ENCODE measurements around the gene INSRR. TPM values are rescaled to one million over a fixed set of nuclear protein-coding genes. Genes with fewer than 3 reads are reported as not detected.

The INSRR gene
- total and polyA plus RNA-seq, 9 of the 15 experiments (the other 6 are each of a cell fraction or from before 2014, with no cell fraction given), result 0.03 to 0.18 (median 0.06) TPM; not detected in 3

- TF ChIP-seq MYNN (IDR thresholded peaks at IDR 0.05), result no peak
- no peak for TF ChIP-seq MYNN (CRISPR knock-in tag; IDR thresholded peaks at IDR 0.05)
- TF ChIP-seq RBM39 (optimal IDR thresholded peaks at IDR 0.05; ENCODE audit: low read depth, low read length), result no peak
- TF ChIP-seq ZBTB26 (CRISPR knock-in tag; IDR thresholded peaks at IDR 0.05), result no peak
- TF ChIP-seq BDP1 (IDR thresholded peaks at IDR 0.05; ENCODE audit: insufficient read depth, insufficient read length), result no peak
- peak in 1 of 2 experiments; percentile 28; a peak in 1 of 4 replicates for TF ChIP-seq MLLT1 (IDR thresholded peaks at IDR 0.05)
- no peak; the same call in 1 of the 2 replicates for TF ChIP-seq VEZF1 (CRISPR knock-in tag; IDR thresholded peaks at IDR 0.05)
- TF ChIP-seq MAFK (IDR thresholded peaks at IDR 0.05; ENCODE audit: low read length), result no peak
- TF ChIP-seq ZNF668 (CRISPR knock-in tag; IDR thresholded peaks at IDR 0.05), result no peak
- TF ChIP-seq E2F8 (IDR thresholded peaks at IDR 0.05; ENCODE audit: low read depth, partially characterized antibody), result no peak
- TF ChIP-seq PHTF2 (CRISPR knock-in tag; IDR thresholded peaks at IDR 0.05), result no peak
- TF ChIP-seq GATAD2B (IDR thresholded peaks at IDR 0.05; ENCODE audit: borderline replicate concordance), result 0 out of 2 replicates have a peak, but pooled peaks have one; percentile 40
- no peak for TF ChIP-seq NR2C1 (IDR thresholded peaks at IDR 0.05)
- peak; percentile 34; the same call in 1 of the 2 replicates for TF ChIP-seq NR2C1 (tag; IDR thresholded peaks at IDR 0.05)
- TF ChIP-seq NFIX (CRISPR knock-in tag; IDR thresholded peaks at IDR 0.05; ENCODE audit: low read depth), result no peak
- TF ChIP-seq RFX7 (CRISPR knock-in tag; IDR thresholded peaks at IDR 0.05), result no peak
- TF ChIP-seq ZBTB12 (CRISPR knock-in tag; IDR thresholded peaks at IDR 0.05), result peak; percentile 22; the same call in 1 of the 2 replicates
- no peak for TF ChIP-seq TEAD1 (CRISPR knock-in tag; IDR thresholded peaks at IDR 0.05)
- no peak for TF ChIP-seq ETS2 (tag; IDR thresholded peaks at IDR 0.05; ENCODE audit: borderline replicate concordance, poor library complexity, severe bottlenecking)
- no peak for TF ChIP-seq ZC3H11A (IDR thresholded peaks at IDR 0.05; ENCODE audit: low read depth, low read length)
- no peak for TF ChIP-seq JUNB (CRISPR knock-in tag; conservative IDR thresholded peaks at IDR 0.05)
- no peak for TF ChIP-seq PHB2 (IDR thresholded peaks at IDR 0.05; ENCODE audit: low read depth)
- TF ChIP-seq CBX5 (IDR thresholded peaks at IDR 0.05; ENCODE audit: borderline replicate concordance, low read depth), result no peak
- no peak for TF ChIP-seq KHSRP (IDR thresholded peaks at IDR 0.05)
Observed at GRCh38 chr1:156860113-156860627, 1.3 kb upstream of the INSRR start (continued).

All from K562 (cell line).